Stimulated activated CD8-positive, alpha-beta memory T cell treated with anti-CD3 and anti-CD28 coated beads, Interleukin-7, amount 100 ng/mL, for 1 hour (primary cell): Measurements from ENCODE around the gene EAPP.
"Not testable (repeated sequence)": the region's sequence is repeated elsewhere in the genome, so short reads cannot be mapped to it uniquely, and the experiment has no call there.

Experiments used
- DNase-seq, 2 donors: peaks; one replicate each; pipeline ENCODE4 v3.0.0-alpha.2; 2020; ENCODE audit warnings: low read depth in 2 of 2

EAPP gene

DNA sequence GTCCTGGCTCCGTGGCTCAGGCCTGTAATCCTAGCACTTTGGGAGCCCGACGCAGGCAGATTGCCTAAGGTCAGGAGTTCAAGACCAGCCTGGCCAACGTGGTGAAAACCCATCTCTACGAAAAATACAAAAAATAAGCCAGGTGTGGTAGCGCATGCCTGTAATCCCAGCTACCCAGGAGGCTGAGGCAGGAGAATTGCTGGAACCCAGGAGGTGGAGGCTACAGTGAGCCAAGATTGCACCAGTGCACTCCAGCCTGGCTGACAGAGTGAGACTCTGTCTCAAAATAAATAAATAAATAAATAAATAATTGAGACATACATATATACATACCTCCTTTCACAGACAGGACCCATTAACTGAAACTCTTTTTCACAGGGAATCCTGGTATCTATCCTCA is 1.4 kb downstream of the EAPP start:
- DNase-seq, result not testable (repeated sequence)

DNA sequence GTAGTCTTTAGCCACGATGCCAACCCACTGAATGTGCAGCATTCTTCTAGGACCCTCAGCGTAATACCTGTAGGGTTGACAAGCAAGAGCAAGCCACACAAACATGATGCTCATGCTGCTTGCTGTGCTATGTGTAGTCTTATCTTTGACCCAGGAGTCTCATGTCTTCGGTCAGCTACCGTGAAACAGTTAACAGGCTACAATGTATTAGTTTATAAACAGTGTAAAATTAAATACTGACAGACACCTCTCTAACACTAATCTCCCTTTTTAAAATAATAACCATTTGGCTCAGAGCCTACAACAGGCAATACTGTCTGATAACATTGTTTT is 1.9 kb downstream of the EAPP start:
- no peak for DNase-seq

DNA sequence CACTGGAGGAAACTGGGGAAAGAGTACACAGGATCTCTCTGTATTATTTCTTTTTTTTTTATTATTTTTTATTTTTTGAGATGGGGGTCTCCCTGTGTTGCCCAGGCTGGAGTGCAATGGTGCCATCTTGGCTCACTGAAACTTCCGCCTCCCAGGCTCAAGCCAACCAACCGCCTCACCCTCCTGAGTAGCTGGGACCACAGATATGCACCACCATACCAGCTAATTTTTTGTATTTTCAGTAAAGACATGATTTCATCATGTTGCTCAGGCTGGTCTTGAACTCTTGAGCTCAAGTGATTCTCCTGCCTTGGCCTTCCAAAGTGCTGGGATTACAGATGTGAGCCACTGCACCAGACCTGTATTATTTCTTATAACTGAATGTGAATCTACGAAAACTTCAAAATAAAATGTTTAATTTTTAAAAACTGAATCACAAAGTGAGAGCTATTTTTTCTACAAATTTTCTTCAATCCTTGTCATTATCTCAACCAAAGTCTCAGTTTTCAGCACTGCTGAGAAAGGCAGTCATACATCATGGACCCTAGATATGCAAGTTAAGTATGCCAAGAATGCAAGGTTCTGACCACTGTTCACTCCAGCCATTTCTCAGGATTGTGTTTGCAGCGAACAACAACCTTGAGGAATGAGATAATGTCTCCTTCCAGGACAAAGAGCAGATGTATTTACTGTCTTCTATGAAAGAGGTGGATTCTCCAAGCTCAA is 2.4 kb downstream of the EAPP start:
- DNase-seq, result no peak

- no peak for DNase-seq
Measured at GRCh38 chr14:34527591-34527990, 11.9 kb downstream of the EAPP start.

DNA sequence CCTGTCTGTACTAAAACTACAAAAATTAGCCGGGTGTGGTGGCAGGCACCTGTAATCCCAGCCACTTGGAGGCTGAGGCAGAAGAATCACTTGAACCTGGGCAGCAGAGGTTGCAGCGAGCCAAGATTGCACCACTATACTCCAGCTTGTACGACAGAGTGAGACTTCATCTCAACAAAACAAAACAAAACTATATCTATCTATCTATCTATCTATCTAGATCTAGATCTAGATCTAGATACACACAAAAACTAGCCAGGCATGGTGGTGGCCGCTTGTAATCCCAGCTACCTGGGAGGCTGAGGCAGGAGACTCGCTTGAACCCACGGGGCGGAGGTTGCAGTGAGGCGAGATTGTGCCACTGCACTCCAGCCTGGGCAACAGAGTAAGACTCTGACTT is 15.3 kb downstream of the EAPP start:
- not testable (repeated sequence) for DNase-seq

GRCh38 chr14:34522496-34522895 is 17.0 kb downstream of the EAPP start:
- DNase-seq, result no peak

DNA sequence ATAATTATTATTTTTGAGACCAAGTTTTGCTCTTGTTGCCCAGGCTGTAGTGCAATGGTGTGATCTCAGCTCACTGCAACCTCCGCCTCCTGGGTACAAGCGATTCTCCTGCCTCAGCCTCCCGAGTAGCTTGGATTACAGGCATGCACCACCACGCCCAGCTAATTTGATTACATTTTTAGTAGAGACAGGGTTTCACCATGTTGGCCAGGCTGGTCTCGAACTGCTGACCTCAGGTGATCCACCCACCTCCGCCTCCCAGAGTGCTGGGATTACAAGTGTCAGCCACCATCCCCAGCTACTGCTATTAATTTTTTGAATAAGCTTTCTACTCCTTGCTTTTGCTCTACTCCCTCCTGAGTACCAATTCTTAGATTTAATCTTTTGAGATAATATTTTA is 18.4 kb downstream of the EAPP start:
- not testable (repeated sequence) for DNase-seq

- not testable (repeated sequence) for DNase-seq
Measured at GRCh38 chr14:34520304-34520970, 19.1 kb downstream of the EAPP start.

DNA sequence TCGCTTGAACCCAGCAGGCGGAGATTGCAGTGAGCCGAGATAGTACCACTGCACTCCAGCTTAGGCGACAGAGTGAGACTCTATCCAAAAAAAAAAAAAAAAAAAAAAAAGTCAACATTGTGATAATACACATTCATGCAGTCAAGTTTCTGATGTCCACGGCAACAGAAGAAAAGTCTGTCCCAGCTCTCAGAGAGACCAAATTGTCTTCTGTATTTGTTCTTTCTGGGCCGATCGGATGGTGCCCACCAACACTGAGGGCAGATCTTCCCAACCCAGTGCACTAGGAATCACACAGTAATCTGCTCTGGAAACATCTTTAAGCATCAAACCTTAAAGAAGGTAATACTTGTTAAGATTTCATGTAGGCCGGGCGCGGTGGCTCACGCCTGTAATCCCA is 31.6 kb downstream of the EAPP start:
- DNase-seq, result no peak

GRCh38 chr14:34507459-34507858 is 32.0 kb downstream of the EAPP start:
- no peak for DNase-seq

DNA sequence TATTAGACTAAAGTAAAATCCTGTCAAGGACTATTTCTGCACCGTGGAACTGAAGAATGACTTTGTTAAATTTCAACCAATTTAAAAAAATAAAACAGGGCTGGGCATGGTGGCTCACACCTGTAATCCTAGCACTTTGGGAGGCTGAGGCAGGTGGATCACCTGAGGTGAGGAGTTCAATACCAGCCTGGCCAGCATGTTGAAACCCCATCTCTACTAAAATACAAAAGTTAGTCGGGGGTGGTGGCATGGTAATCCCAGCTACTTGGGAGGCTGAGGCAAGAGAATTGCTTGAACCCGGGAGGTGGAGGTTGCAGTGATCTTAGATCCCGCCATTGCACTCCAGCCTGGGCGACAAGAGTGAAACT is 34.4 kb downstream of the EAPP start:
- not testable (repeated sequence) for DNase-seq

- DNase-seq, result not testable (repeated sequence)
Measured at GRCh38 chr14:34504027-34504426, 35.5 kb downstream of the EAPP start.

GRCh38 chr14:34502545-34503225 is 36.8 kb downstream of the EAPP start:
- DNase-seq, result no peak

GRCh38 chr14:34502001-34502400 is 37.5 kb downstream of the EAPP start:
- no peak for DNase-seq

GRCh38 chr14:34501004-34501580 is 38.4 kb downstream of the EAPP start:
- no peak for DNase-seq

- no peak for DNase-seq
Measured at GRCh38 chr14:34498684-34499412, 40.7 kb downstream of the EAPP start.

DNA sequence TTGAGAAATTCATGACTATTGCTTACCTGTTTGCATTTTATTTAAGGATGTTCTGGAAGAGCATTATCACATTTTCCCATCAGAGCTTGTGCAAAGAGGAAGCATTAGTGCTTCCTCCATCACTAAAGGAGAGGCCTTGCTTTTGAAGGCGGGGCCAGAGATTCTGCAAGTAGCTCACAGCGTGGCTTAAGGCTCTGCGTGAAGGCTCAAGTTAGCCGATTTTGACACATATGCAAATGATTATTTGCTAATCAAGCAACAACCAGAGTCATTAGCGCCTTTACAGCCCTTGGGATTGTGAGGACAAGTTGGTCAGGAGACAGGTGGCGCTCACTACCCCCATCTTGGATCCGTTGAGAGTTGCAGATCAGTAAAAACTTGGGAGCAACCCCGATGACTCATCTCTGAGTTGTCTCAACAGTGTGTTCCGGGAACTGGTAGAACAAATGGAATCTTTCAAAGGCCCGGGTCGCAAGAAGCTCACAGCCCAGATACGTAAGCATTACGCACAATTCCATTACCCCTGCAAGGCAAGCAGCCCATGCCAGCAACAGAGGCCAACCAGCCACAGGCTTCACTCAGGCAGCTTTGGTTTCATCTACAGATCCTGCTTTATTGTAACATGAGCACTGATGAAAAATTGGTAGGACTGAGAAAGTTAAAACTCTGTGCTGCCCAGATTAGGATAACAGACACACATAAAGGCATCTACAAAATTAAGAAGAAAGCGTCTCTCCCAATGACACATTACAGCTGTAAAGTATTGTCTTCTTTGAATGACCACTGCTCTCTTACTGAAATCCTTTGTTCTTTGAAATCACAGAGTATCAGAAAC is 42.6 kb downstream of the EAPP start:
- DNase-seq, result no peak

DNA sequence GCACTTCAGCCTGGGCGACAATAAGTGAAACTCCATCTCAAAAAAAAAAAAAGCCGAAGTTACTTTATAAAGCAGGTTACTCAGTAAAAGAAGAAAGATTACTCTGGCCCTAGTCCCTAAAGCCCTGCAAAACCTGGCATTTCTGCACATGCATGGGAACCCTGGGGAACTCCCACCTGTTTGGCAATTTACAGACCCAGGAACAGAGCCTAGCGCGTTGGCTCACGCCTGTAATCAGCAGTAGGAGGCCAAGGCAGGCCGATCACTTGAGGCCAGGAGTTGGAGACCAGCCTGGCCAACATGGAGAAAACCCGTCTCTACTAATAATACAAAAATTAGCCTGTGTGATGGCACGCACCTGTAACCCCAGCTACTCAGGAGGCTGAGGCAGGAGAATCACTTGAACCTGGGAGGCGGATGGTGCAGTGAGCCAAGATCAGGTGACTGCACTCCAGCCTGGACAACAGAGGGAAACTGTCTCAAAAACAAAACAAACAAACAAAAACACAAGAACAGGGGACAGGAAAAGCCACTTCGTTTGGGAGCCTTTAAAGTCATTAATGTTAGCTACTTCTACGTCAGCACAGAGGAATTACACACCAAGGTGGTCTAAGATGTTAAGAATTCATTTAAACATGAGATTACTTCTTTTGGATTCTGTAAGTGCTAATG is 43.4 kb downstream of the EAPP start:
- DNase-seq, result no peak

DNA sequence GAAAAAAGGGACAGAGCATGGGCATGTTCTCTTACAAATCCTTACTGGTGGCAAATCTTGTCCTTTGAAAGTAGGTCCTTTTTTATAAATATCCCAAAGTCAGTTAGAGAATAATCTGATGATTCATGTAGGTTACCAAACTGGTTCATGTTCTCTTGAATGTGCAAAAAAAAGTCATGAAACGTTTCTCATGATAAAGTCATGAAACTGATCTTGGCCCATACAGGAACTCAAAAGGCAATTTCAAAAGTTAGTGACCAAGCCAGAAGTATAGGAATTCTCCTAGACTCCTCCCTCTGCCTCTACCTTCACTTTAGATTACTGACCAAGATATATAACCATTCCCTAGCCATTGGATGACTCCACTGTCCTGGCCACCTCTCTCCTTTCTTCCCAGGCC is 50.2 kb downstream of the EAPP start:
- no peak for DNase-seq

DNA sequence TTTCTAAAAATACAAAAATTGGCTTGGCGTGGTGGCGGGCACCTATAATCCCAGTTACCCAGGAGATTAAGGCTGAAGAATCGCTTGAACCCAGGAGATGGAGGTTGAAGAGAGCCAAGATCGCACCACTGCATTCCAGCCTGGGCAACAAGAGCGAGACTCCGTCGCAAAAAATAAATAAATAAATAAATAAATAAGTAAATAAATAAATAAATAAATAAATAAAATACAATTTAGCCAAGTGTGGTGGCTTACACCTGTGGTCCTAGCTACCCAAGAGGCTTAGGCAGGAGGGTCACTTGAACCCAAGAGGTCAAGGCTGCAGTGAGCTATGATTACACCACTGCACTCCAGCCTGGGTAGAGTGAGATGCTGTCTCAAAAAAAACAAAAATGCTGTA is 51.0 kb downstream of the EAPP start:
- DNase-seq, result no peak

- no peak for DNase-seq
Measured at GRCh38 chr14:34484726-34485125, 54.8 kb downstream of the EAPP start.
